ENCODE measurements around the gene FOXL1. TPM values are rescaled to one million over a fixed set of nuclear protein-coding genes. Genes with fewer than 3 reads are reported as not detected.

FOXL1 gene
- total and polyA plus RNA-seq, 10 donors: 0.03 to 0.29 (median 0.07) TPM; not detected in 7

DNA sequence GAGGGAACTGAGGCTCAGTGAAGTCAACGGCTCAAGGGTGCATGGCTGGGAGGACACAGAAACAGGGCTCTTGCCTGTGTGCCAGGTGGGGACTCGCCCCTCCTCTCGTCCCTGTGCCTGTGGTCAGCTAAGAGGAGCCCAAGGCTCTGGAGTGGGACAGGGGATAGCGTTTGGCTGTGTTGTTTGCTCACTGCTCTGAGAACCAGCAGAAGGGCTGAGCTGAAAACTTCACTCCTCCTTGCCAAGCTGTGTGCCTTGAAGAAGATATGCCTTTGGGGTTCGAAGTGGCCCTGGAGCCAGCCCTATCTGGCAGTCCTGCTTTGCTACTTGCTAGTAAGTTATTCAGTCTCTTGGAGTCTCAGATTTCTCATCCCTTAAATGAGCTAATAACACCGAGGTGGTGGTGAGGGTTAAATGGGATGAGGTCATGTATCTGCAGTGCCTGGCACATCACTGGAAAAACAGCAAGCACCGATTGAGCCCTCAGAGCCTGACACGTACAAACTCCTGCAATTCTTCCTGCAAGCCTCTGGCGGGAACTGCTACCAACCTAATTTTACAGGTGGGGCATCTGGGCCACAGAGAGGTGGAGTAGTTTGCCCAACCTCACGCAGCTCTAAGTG lies 17.7 kb downstream of the FOXL1 start:
- no peaks in the 10 kb centered on the region for H3K36me3 ChIP-seq

DNA sequence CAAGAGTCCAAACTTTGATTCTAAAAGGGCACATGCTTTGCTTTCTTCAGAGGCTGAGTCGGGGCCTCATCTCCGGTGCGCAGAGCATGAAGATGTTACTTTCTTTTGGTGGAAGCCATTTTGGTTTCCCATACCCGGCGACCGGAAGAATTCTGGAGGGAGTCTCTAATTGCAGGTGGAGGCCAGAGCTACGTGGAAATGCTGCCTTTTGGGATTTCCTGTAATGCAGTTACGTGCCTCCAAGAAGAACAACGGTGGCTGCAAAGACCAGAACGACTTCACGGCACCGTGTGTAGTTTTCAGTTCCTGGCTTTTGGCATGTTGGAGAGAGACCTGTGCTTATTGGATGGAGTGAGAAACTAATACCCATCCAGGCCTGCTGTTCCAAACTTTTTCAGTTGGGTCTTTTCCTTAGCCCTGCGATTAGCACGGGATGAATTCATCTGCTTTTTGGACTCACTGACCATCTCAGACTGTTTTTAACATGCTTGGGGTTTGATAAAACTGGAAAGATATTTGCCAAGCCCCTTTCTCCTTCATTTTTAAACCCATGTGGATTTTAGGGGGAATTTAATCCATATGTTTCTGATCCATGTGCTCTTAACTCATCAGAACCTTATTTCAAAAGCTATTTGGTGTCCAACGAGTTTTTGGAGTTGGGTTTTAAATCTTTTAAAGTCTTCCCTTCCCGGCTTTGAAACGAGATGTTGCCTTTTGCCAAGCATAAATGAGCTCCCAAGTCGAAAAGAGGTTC lies 19.0 kb downstream of the FOXL1 start:
- intact Hi-C loops (cut with DNase I; ENCODE audit: low total_unique reads): no loop called here
- 82 to 89% (median 82%) methylated on average over 18 of the region's 18 CpGs for WGBS, 5 donors
- no peak for DNase-seq
- Histone ChIP-seq H3K27me3 (replicated peaks in 1 of 7) (peaks cover 0 to 71% (median 17%) of the 10 kb centered on the region in 7 donors), H3K9me3 (no peaks in the 10 kb centered on the region), H3K4me1 (no peaks in the 10 kb centered on the region), H3K4me3 (no peak overlapping the region), H3K27ac (no peak overlapping the region), H3K36me3 (no peaks in the 10 kb centered on the region)
- no peak for TF ChIP-seq POLR2AphosphoS5 (IDR thresholded peaks at IDR 0.05)
- no peak for TF ChIP-seq POLR2A (IDR thresholded peaks at IDR 0.05)
- TF ChIP-seq, protein P1, sequence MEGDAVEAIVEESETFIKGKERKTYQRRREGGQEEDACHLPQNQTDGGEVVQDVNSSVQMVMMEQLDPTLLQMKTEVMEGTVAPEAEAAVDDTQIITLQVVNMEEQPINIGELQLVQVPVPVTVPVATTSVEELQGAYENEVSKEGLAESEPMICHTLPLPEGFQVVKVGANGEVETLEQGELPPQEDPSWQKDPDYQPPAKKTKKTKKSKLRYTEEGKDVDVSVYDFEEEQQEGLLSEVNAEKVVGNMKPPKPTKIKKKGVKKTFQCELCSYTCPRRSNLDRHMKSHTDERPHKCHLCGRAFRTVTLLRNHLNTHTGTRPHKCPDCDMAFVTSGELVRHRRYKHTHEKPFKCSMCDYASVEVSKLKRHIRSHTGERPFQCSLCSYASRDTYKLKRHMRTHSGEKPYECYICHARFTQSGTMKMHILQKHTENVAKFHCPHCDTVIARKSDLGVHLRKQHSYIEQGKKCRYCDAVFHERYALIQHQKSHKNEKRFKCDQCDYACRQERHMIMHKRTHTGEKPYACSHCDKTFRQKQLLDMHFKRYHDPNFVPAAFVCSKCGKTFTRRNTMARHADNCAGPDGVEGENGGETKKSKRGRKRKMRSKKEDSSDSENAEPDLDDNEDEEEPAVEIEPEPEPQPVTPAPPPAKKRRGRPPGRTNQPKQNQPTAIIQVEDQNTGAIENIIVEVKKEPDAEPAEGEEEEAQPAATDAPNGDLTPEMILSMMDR (IDR thresholded peaks at IDR 0.05 in 8 of 11, conservative IDR thresholded peaks at IDR 0.05 in 3 of 11): no peak

More for the DNA sequence above, 17.7 kb downstream of the FOXL1 start:
- no peak overlapping the region for H3K4me3 ChIP-seq
- no peaks in the 10 kb centered on the region for H3K4me1 ChIP-seq
- no peak for DNase-seq
- H3K27ac ChIP-seq: no peak overlapping the region
- intact Hi-C loops (cut with DNase I; ENCODE audit: low total_unique reads): no loop called here
- H3K27me3 ChIP-seq (replicated peaks in 1 of 7): peaks cover 0 to 78% (median 18%) of the 10 kb centered on the region in 7 donors
- no peaks in the 10 kb centered on the region for H3K9me3 ChIP-seq
- TF ChIP-seq POLR2AphosphoS5 (IDR thresholded peaks at IDR 0.05): no peak
- 80 to 91% (median 85%) methylated on average over 7 to 10 of the region's 10 CpGs for WGBS, 5 donors

DNA sequence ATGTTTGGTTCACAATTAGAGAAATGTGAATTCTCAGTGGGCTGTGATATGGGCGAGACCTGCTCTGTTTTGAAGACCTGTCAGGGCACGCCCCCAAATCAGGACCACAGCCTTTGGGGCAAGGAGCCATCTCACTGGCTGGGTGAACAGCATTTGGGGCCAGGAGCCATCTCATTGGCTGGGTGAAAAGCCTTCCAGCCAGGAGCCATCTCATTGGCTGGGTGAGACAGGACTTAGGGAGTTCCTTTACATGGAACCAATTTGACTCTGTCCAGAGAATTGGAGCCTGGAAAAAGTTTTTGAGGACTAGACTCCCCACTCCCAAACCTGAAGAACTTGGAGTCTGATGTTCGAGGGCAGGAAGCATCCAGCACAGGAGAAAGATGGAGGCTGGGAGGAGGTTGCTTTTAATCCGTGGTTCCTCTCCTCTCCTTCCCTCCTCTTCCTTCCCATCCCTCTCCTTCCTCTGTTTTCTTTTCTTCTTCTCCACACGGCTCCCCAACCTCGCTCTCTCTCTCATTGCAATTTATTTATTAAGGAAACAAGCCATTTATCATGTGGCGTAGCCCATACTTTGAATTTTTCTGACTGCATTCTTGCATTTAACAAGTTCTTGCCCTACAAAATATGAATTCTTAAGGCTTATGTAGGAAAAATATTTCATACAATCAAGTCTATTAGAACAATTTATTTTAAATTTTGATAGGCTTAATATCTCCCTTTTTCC lies 19.7 kb downstream of the FOXL1 start:
- H3K27me3 ChIP-seq (replicated peaks in 1 of 7): peaks cover 0 to 67% (median 11%) of the 10 kb centered on the region in 7 donors
- no peak for DNase-seq
- no peaks in the 10 kb centered on the region for H3K4me1 ChIP-seq
- TF ChIP-seq POLR2AphosphoS5 (IDR thresholded peaks at IDR 0.05): no peak
- TF ChIP-seq POLR2A (IDR thresholded peaks at IDR 0.05): no peak
- TF ChIP-seq, protein P1 (IDR thresholded peaks at IDR 0.05 in 8 of 11, conservative IDR thresholded peaks at IDR 0.05 in 3 of 11): no peak
- intact Hi-C loops (cut with DNase I; ENCODE audit: low total_unique reads): no loop called here
- no peaks in the 10 kb centered on the region for H3K9me3 ChIP-seq
- no peak overlapping the region for H3K27ac ChIP-seq
- 39 to 61% (median 51%) methylated on average over 7 of the region's 7 CpGs for WGBS, 5 donors
- no peak overlapping the region for H3K4me3 ChIP-seq
- H3K36me3 ChIP-seq: no peaks in the 10 kb centered on the region

DNA sequence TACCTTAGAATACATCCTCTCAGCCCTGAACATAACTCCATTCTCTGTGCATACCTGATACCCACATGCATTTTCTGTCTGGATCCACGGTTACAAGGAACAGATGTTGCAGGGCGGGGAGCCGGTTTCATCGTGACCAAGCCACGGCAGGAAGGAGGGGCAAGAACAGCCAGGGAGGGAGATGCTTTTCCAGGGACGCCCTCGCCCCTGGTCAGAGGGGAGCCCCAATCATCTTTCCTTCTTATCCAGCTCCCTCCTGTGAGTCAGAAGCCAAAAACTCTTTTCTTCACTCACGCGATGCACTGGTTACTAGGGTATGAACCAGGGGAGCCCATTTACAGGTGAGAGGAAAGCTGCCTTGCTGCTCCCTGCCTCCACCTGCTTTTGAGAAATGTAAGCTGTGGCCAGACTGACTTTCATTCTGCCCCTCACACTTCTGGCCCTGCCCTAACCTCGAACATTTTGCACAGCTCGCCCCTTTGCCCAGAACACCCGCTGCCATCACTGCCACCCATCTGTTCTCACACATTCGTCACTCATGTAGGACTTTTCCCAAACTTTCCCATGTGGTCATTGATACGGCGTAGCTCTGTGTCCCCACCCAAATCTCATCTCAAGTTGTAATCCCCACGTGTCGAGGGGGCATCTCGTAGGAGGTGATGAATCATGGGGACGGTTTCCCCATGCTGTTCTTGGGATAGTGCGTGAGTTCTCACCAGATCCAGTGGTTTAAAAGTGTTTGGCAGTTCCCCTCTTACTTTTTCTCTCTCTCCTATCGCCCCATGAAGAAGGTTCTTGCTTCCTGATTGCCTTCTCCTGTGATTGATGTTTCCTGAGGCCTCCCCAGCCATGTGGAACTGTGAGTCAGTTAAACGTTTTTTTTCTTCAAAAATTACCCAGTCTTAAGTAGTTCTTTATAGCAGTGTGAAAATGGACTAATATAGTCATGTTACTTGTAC lies 20.5 kb downstream of the FOXL1 start:
- 38 to 51% (median 41%) methylated on average over 22 of the region's 22 CpGs for WGBS, 5 donors
- Histone ChIP-seq H3K9me3 (no peaks in the 10 kb centered on the region), H3K4me1 (no peaks in the 10 kb centered on the region), H3K27me3 (replicated peaks in 1 of 7) (peaks cover 0 to 59% (median 3%) of the 10 kb centered on the region in 7 donors), H3K27ac (no peak overlapping the region), H3K4me3 (no peak overlapping the region), H3K36me3 (no peaks in the 10 kb centered on the region)
- TF ChIP-seq POLR2AphosphoS5 (IDR thresholded peaks at IDR 0.05) (no peak), POLR2A (IDR thresholded peaks at IDR 0.05) (no peak)
- TF ChIP-seq, protein P1 (IDR thresholded peaks at IDR 0.05 in 8 of 11, conservative IDR thresholded peaks at IDR 0.05 in 3 of 11): no peak
- intact Hi-C loops (cut with DNase I; ENCODE audit: low total_unique reads): no loop called here
- DNase-seq: no peak
